ENCODE measurements around the gene FER.

FER gene

GRCh38 chr5:109152565-109152964 is 404.9 kb downstream of the FER start:
- Histone ChIP-seq H3K27me3 (no peaks in the 10 kb centered on the region), H3K9me3 (no peaks in the 10 kb centered on the region), H3K36me3 (no peaks in the 10 kb centered on the region), H3K4me3 (ENCODE audit: low read depth, low read length) (no peak overlapping the region), H3K4me1 (peaks cover 8% of the 10 kb centered on the region)
- TF ChIP-seq CTCF (IDR thresholded peaks at IDR 0.05; ENCODE audit: low read depth, low read length): no peak
- no peak for DNase-seq

- TF ChIP-seq CTCF (IDR thresholded peaks at IDR 0.05; ENCODE audit: low read depth, low read length): no peak
- Histone ChIP-seq H3K27me3 (no peaks in the 10 kb centered on the region), H3K4me3 (ENCODE audit: low read depth, low read length) (no peak overlapping the region), H3K4me1 (peaks cover 8% of the 10 kb centered on the region), H3K9me3 (no peaks in the 10 kb centered on the region), H3K36me3 (no peaks in the 10 kb centered on the region)
- no peak for DNase-seq
Observed at GRCh38 chr5:109155625-109156024, 407.9 kb downstream of the FER start.

- no peak for DNase-seq
- Histone ChIP-seq H3K4me1 (peaks cover under 1% of the 10 kb centered on the region; the same call in 1 of the 2 replicates), H3K4me3 (ENCODE audit: low read depth, low read length) (no peak overlapping the region), H3K27me3 (no peaks in the 10 kb centered on the region), H3K9me3 (no peaks in the 10 kb centered on the region), H3K36me3 (no peaks in the 10 kb centered on the region)
- no peak for TF ChIP-seq CTCF (IDR thresholded peaks at IDR 0.05; ENCODE audit: low read depth, low read length)
Observed at GRCh38 chr5:109156885-109157284, 409.2 kb downstream of the FER start.

- Histone ChIP-seq H3K4me1 (no peaks in the 10 kb centered on the region), H3K27me3 (no peaks in the 10 kb centered on the region), H3K4me3 (ENCODE audit: low read depth, low read length) (no peak overlapping the region), H3K36me3 (no peaks in the 10 kb centered on the region), H3K9me3 (no peaks in the 10 kb centered on the region)
- no peak for TF ChIP-seq CTCF (IDR thresholded peaks at IDR 0.05; ENCODE audit: low read depth, low read length)
- no peak for DNase-seq
Observed at GRCh38 chr5:109160468-109160867, 412.8 kb downstream of the FER start.

GRCh38 chr5:109161914-109162683 is 414.4 kb downstream of the FER start:
- H3K9me3 ChIP-seq: no peaks in the 10 kb centered on the region
- no peak for TF ChIP-seq CTCF (IDR thresholded peaks at IDR 0.05; ENCODE audit: low read depth, low read length)
- DNase-seq: no peak
- no peaks in the 10 kb centered on the region for H3K4me1 ChIP-seq
- no peak overlapping the region for H3K4me3 ChIP-seq (ENCODE audit: low read depth, low read length)
- H3K27me3 ChIP-seq: no peaks in the 10 kb centered on the region
- no peaks in the 10 kb centered on the region for H3K36me3 ChIP-seq

- TF ChIP-seq CTCF (IDR thresholded peaks at IDR 0.05; ENCODE audit: low read depth, low read length): no peak
- no peaks in the 10 kb centered on the region for H3K36me3 ChIP-seq
- no peak overlapping the region for H3K4me3 ChIP-seq (ENCODE audit: low read depth, low read length)
- DNase-seq: no peak
- no peaks in the 10 kb centered on the region for H3K4me1 ChIP-seq
- H3K27me3 ChIP-seq: no peaks in the 10 kb centered on the region
- H3K9me3 ChIP-seq: no peaks in the 10 kb centered on the region
Observed at GRCh38 chr5:109163336-109163735, 415.6 kb downstream of the FER start.

Measured in BE2C (cell line).